ENCODE measurements around the gene IGSF11.

IGSF11 gene

GRCh38 chr3:118968111-118968510, 66.5 kb downstream of the IGSF11 start:
- DNase-seq (ENCODE audit: low spot score), result no peak
- TF ChIP-seq, protein P1, sequence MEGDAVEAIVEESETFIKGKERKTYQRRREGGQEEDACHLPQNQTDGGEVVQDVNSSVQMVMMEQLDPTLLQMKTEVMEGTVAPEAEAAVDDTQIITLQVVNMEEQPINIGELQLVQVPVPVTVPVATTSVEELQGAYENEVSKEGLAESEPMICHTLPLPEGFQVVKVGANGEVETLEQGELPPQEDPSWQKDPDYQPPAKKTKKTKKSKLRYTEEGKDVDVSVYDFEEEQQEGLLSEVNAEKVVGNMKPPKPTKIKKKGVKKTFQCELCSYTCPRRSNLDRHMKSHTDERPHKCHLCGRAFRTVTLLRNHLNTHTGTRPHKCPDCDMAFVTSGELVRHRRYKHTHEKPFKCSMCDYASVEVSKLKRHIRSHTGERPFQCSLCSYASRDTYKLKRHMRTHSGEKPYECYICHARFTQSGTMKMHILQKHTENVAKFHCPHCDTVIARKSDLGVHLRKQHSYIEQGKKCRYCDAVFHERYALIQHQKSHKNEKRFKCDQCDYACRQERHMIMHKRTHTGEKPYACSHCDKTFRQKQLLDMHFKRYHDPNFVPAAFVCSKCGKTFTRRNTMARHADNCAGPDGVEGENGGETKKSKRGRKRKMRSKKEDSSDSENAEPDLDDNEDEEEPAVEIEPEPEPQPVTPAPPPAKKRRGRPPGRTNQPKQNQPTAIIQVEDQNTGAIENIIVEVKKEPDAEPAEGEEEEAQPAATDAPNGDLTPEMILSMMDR (IDR thresholded peaks at IDR 0.05; ENCODE audit: extremely low read depth, missing control alignments), result no peak

DNA sequence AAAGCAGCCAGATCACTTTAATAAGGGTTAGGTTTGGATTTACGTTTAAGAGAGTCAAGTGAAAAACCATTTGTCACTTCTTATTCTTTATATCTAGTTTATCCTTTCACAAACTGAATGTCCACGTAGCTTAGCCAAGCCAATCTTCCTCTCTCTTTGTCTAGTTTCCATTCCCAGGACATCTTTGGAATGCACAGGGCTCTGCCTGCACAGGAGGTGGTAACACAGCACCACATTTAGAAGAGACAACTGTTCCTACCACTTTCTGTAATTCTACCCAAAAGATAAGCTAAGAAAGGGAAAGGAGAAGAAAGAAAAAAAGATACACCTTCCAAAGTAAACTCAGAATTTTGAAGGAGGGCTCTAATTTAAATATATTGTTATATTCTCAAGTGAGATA, 67.9 kb downstream of the IGSF11 start:
- no peak for DNase-seq (ENCODE audit: low spot score)
- TF ChIP-seq, protein P1 (IDR thresholded peaks at IDR 0.05; ENCODE audit: extremely low read depth, missing control alignments), result no peak

DNA sequence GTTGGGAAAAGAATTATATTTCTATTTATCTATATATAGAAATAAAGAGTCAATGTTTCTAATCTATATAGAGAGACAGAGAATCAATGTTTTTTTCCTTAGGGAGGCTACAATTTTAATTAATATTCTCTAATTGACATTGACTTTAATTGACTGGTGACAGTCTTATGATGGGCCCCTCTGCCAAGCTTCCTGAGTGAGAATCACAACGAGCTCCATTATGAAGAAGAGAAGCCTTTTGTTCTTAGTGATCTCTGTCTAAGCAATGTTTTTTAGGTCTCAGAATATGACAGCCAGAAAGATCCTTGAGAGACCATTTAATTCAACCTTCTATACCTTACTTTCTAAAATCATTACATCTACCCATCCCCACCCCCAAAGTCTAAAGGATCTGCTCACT, 70.9 kb downstream of the IGSF11 start:
- DNase-seq (ENCODE audit: low spot score), result no peak
- TF ChIP-seq, protein P1 (IDR thresholded peaks at IDR 0.05; ENCODE audit: extremely low read depth, missing control alignments), result no peak

DNA sequence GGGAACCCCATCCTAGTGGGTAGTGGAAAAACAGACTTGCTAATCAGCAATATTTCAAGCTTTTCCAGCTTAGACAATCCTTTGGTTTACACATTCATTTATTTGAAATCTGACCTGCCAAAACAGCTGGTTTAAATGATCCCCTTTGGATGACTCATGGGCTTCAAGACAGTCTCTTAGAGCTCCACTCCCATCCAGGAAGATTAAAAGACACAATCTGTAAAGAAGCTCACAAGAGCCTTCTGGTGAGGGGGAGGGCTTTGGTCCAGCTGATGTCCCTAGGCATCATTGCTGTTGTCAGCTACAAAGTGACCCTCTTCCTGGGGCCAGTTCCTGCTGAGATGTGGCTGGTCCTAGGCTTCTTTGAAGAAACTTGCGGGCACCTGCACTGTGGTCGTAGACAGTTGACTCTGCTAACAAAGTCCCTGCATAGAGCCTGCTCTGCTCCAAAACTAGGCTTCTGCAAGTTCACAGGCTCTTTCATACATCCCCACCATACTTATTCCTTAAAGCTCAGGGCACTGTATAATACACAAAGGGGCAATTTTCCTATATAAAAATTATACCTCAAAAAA, 73.7 kb downstream of the IGSF11 start:
- DNase-seq (ENCODE audit: low spot score), result no peak
- TF ChIP-seq, protein P1 (IDR thresholded peaks at IDR 0.05; ENCODE audit: extremely low read depth, missing control alignments), result no peak

- TF ChIP-seq, protein P1 (IDR thresholded peaks at IDR 0.05; ENCODE audit: extremely low read depth, missing control alignments), result no peak
Measured at GRCh38 chr3:118955914-118956556, 78.6 kb downstream of the IGSF11 start.

GRCh38 chr3:118951089-118951488, 83.6 kb downstream of the IGSF11 start:
- no peak for DNase-seq (ENCODE audit: low spot score)
- TF ChIP-seq, protein P1 (IDR thresholded peaks at IDR 0.05; ENCODE audit: extremely low read depth, missing control alignments), result no peak

More at GRCh38 chr3:118955914-118956556, 78.6 kb downstream of the IGSF11 start:
- no peak for DNase-seq (ENCODE audit: low spot score)

DNA sequence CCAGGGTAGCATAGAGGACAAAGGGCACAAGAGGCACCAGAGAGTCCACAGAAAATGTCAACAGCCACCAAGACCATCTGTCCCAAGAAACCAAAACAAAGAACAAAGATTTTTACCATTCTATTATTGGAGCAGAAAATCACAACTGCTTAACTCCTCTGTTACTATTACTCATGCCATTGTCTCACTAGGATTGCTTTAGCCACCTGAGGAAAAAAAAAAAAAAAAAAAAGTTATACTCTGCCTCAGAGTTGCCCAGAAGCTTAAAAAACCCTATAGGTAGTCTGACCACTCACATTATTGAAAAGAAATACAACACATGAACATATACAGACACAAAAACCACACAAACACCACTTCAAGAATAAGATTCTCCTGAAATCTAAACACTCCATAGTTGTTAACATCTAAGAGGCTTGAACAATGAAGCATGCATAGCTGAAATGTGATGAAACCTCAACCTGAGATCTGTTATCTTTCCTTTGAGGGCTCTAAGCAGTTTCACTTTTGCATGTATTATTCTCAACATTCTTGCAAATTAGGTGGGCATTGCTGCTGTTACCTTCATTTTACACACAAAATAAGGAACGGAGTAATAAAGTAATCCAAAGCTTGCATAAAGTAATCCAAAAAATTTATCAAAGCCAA, 85.4 kb downstream of the IGSF11 start:
- DNase-seq (ENCODE audit: low spot score), result no peak
- TF ChIP-seq, protein P1 (IDR thresholded peaks at IDR 0.05; ENCODE audit: extremely low read depth, missing control alignments), result no peak

All from GM20000 (cell line).